H9 (cell line): ENCODE results near the gene PRUNE1. TPM values are rescaled to one million over a fixed set of nuclear protein-coding genes. Genes with fewer than 3 reads are reported as not detected.

Source experiments
- DNase-seq: peaks from one replicate; pipeline ENCODE4 v3.0.0-alpha.2; 2017
- H2AFZ ChIP-seq: one replicate; pipeline ENCODE4 v1.6.1; 2013; ENCODE audit warnings: mild to moderate bottlenecking, low read length, control low read depth, moderate library complexity
- H2AK5ac ChIP-seq: 2 replicates; pipeline ENCODE4 v1.6.1; 2013; ENCODE audit warnings: low read length, control low read depth, mixed read lengths; ENCODE audit not compliant: insufficient read length
- H2BK120ac ChIP-seq: one replicate; pipeline ENCODE4 v1.6.1; 2013; ENCODE audit warnings: low read depth, mild to moderate bottlenecking, low read length, control low read depth, inconsistent platforms; ENCODE audit not compliant: poor library complexity, severe bottlenecking
- H2BK12ac ChIP-seq: 2 replicates; pipeline ENCODE4 v1.6.1; 2013; ENCODE audit warnings: low read length, control low read depth, mixed read lengths, low read depth; ENCODE audit not compliant: insufficient read length
- H2BK15ac ChIP-seq: 2 replicates; pipeline ENCODE4 v1.6.1; 2013; ENCODE audit warnings: low read depth, low read length, control low read depth
- H2BK20ac ChIP-seq: one replicate; pipeline ENCODE4 v1.6.1; 2013; ENCODE audit warnings: low read depth, mild to moderate bottlenecking, low read length, control low read depth, inconsistent platforms; ENCODE audit not compliant: poor library complexity, severe bottlenecking
- H2BK5ac ChIP-seq: 2 replicates; pipeline ENCODE4 v1.6.1; 2013; ENCODE audit warnings: low read length, control low read depth, mixed read lengths; ENCODE audit not compliant: insufficient read length
- H3K14ac ChIP-seq: 2 replicates; pipeline ENCODE4 v1.6.1; 2013; ENCODE audit warnings: low read length, control low read depth; ENCODE audit not compliant: insufficient read depth
- H3K18ac ChIP-seq: 2 replicates; pipeline ENCODE4 v1.6.1; 2013; ENCODE audit warnings: low read depth, mild to moderate bottlenecking, mixed read lengths, low read length, control low read depth; ENCODE audit not compliant: insufficient read length
- H3K23ac ChIP-seq: 2 replicates; pipeline ENCODE4 v1.6.1; 2013; ENCODE audit warnings: low read length, control low read depth, mixed read lengths, low read depth; ENCODE audit not compliant: insufficient read length
- H3K23me2 ChIP-seq: 2 replicates; pipeline ENCODE4 v1.6.1; 2013; ENCODE audit warnings: low read depth, mild to moderate bottlenecking, mixed read lengths, low read length, control low read depth; ENCODE audit not compliant: insufficient read length, poor library complexity, severe bottlenecking
- H3K27ac ChIP-seq: 2 replicates; pipeline ENCODE4 v1.5.1; 2013; ENCODE audit warnings: low read length, control low read depth, mixed read lengths, low read depth; ENCODE audit not compliant: insufficient read length
- H3K27me3 ChIP-seq: 2 replicates; pipeline ENCODE4 v1.6.1; 2013; ENCODE audit warnings: low read length, control low read depth, inconsistent platforms; ENCODE audit not compliant: insufficient read depth
- H3K4ac ChIP-seq: 2 replicates; pipeline ENCODE4 v1.6.1; 2013; ENCODE audit warnings: low read depth, mild to moderate bottlenecking, control low read depth, inconsistent platforms, low read length, moderate library complexity
- H3K4me1 ChIP-seq: 2 replicates; pipeline ENCODE4 v1.6.1; 2013; ENCODE audit warnings: low read length, control low read depth, inconsistent platforms; ENCODE audit not compliant: insufficient read depth
- H3K4me2 ChIP-seq: 2 replicates; pipeline ENCODE4 v1.6.1; 2013; ENCODE audit warnings: low read length, control low read depth, mixed read lengths; ENCODE audit not compliant: insufficient read length, insufficient read depth
- H3K56ac ChIP-seq: 2 replicates; pipeline ENCODE4 v1.6.1; 2013; ENCODE audit warnings: low read depth, mild to moderate bottlenecking, mixed read lengths, low read length, control low read depth; ENCODE audit not compliant: insufficient read length
- H3K79me1 ChIP-seq: 2 replicates; pipeline ENCODE4 v1.6.1; 2013; ENCODE audit warnings: low read depth, mild to moderate bottlenecking, moderate library complexity, low read length, control low read depth, inconsistent platforms; ENCODE audit not compliant: insufficient read depth, poor library complexity, severe bottlenecking
- H3K79me2 ChIP-seq: 2 replicates; pipeline ENCODE4 v1.6.1; 2013; ENCODE audit warnings: low read length, control low read depth, inconsistent platforms; ENCODE audit not compliant: insufficient read depth
- H3K9ac ChIP-seq: 2 replicates; pipeline ENCODE4 v1.6.1; 2013; ENCODE audit warnings: low read length, control low read depth, mixed read lengths; ENCODE audit not compliant: insufficient read length; ENCODE audit errors: extremely low read depth
- H3K9me3 ChIP-seq: one replicate; pipeline ENCODE4 v1.6.1; 2013; ENCODE audit warnings: low read depth, low read length, inconsistent platforms; ENCODE audit not compliant: control insufficient read depth
- H3T11ph ChIP-seq: one replicate; pipeline ENCODE4 v1.6.1; 2013; ENCODE audit warnings: mild to moderate bottlenecking, low read length, control low read depth, inconsistent platforms
- H4K20me1 ChIP-seq: one replicate; pipeline ENCODE4 v1.6.1; 2013; ENCODE audit not compliant: control insufficient read depth, insufficient read length, insufficient read depth
- H4K5ac ChIP-seq: 2 replicates; pipeline ENCODE4 v1.6.1; 2013; ENCODE audit warnings: low read depth, mild to moderate bottlenecking, mixed read lengths, low read length, control low read depth; ENCODE audit not compliant: insufficient read length
- H4K8ac ChIP-seq: replicated peaks from 2 replicates; pipeline ENCODE4 v1.6.1; 2013; ENCODE audit warnings: low read length, control low read depth, mixed read lengths, low read depth; ENCODE audit not compliant: insufficient read length
- H4K91ac ChIP-seq: 2 replicates; pipeline ENCODE4 v1.6.1; 2013; ENCODE audit warnings: low read depth, mild to moderate bottlenecking, moderate library complexity, mixed read lengths, low read length, control low read depth; ENCODE audit not compliant: insufficient read length
- H3K27ac Mint-ChIP-seq, 3 experiments: 2 replicates in 2 of 3; 3 replicates in 1 of 3; pipeline ENCODE4 v1.8.0; 2020 to 2021; ENCODE audit warnings: mixed read lengths in 3 of 3, mild to moderate bottlenecking in 1 of 3, moderate library complexity in 1 of 3
- H3K27me3 Mint-ChIP-seq: 2 replicates; pipeline ENCODE4 v1.8.0; 2021; ENCODE audit warnings: low read depth, mild to moderate bottlenecking, moderate library complexity, mixed read lengths
- H3K36me3 Mint-ChIP-seq, 3 experiments: 2 replicates in 2 of 3; 3 replicates in 1 of 3; pipeline ENCODE4 v1.8.0; 2020 to 2021; ENCODE audit warnings: low read depth in 3 of 3, mixed read lengths in 3 of 3; ENCODE audit not compliant: insufficient read depth in 1 of 3
- H3K4me1 Mint-ChIP-seq, 2 experiments: 2 replicates each; pipeline ENCODE4 v1.8.0; 2020; ENCODE audit warnings: mixed read lengths in 2 of 2
- H3K4me3 Mint-ChIP-seq, 2 experiments: 2 replicates in 1 of 2; 3 replicates in 1 of 2; pipeline ENCODE4 v1.8.0; 2020 to 2021; ENCODE audit warnings: mild to moderate bottlenecking in 2 of 2, mixed read lengths in 2 of 2, moderate library complexity in 1 of 2
- H3K9me3 Mint-ChIP-seq, 2 experiments: 2 replicates in 1 of 2; 3 replicates in 1 of 2; pipeline ENCODE4 v1.8.0; 2020; ENCODE audit warnings: mild to moderate bottlenecking in 2 of 2, mixed read lengths in 2 of 2, moderate library complexity in 1 of 2
- WGBS: extraction: QIAGEN DNeasy Blood & Tissue Kit; methylation state at CpG from one replicate; pipeline ENCODE4 v1.1.7; 2013; ENCODE audit warnings: missing lambda C conversion rate, low lambda C conversion rate, mixed read lengths; ENCODE audit not compliant: insufficient read length; ENCODE audit errors: extremely low coverage; 5-methylcytosine and 5-hydroxymethylcytosine counted together
- total RNA-seq: library from RNA; stranded (reverse); gene quantifications from 2 replicates; pipeline ENCODE4 v1.2.1, GENCODE V29; 2021
- TF ChIP-seq, protein P1 (sequence below): fragments of 200-600 bp; sonication (generic); conservative IDR thresholded peaks from 3 replicates; pipeline ENCODE4 v1.8.0; 2021; ENCODE audit warnings: antibody characterized with exemption, mild to moderate bottlenecking

PRUNE1 gene
- total RNA-seq, 1 experiment from 2014 or later, result 22.3 TPM

DNA sequence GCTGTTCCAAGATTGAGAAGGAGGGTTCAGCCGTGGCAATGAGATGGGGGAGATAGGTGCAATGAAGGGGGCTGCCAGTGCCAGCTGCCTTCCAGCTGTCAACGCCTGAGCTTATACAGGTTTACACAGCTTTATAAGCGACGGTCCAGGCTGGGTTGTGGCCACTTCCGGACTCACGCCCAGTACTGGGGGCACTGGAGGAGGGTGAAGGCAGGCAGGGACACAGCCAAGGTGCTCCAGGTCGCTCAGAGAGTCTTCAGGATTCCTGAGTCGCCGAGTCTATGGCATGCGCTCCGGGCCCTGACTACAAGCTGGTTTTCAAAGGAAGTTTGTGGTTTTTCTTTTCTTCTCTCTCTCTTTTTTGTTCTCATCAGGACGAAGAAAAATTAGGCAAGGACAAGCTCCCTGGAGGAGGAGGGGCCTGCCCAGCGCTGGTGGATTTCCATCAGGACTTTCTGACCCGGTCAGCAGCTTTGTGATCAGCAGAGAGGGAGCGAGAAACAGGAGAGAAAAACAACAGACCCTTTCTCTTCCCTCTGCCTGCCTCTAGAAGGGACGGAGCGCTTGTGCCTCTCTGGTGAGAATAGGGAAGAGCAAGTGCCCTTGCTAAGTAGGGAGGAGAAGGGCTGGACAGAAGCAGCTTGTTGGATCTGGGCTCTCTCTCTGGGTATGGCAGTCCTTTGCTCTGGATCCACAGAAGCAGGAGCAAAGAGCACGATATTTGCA, 1.8 kb upstream of the PRUNE1 start, which contains the start of gene MINDY1:
Gene MINDY1, minus strand, starts transcription at position 576 of the 726 bp plus-strand sequence. CDS start 4,285 bp downstream, outside the sequence.
- Mint-ChIP-seq H3K4me1 (peaks cover 35 to 44% of the 10 kb centered on the region in 2 experiments), H3K27ac (peak within 1 kb of the TSS; percentile 97 to 98 (median 98)), H3K9me3 (no peaks in the 10 kb centered on the region; a peak in 2 of 5 replicates), H3K36me3 (peaks cover 0 to 2% (median 0%) of the 10 kb centered on the region in 3 experiments; a peak in 1 of 7 replicates), H3K4me3 (peak within 1 kb of the TSS; percentile 97 to 99), H3K27me3 (no peaks in the 10 kb centered on the region; the same call in 1 of the 2 replicates)
- no peak within 1 kb of the TSS for H3K56ac ChIP-seq
- peak within 1 kb of the TSS; percentile 71 for H3K18ac ChIP-seq
- H3K4me2 ChIP-seq, result peak within 1 kb of the TSS; percentile 77
- peak within 1 kb of the TSS; percentile 97 for H2BK120ac ChIP-seq
- peaks cover 5% of the 10 kb centered on the region; the same call in 1 of the 2 replicates for H3K4me1 ChIP-seq
- no peaks in the 10 kb centered on the region for H3K27me3 ChIP-seq
- peak within 1 kb of the TSS; percentile 78 for H3K4ac ChIP-seq
- no peaks in the 10 kb centered on the region for H4K20me1 ChIP-seq
- H3K23me2 ChIP-seq, result peaks cover 13% of the 10 kb centered on the region
- H3K14ac ChIP-seq, result peak within 1 kb of the TSS; percentile 82; the same call in 1 of the 2 replicates
- H4K91ac ChIP-seq, result no peak within 1 kb of the TSS
- no peaks in the 10 kb centered on the region for H3K79me1 ChIP-seq
- H3K27ac ChIP-seq, result peak within 1 kb of the TSS; percentile 24
- no peak within 1 kb of the TSS for H4K8ac ChIP-seq
- H4K5ac ChIP-seq, result no peak within 1 kb of the TSS
- H3K79me2 ChIP-seq, result no peaks in the 10 kb centered on the region; the same call in 1 of the 2 replicates
- H2AK5ac ChIP-seq, result no peak within 1 kb of the TSS
- no peak within 1 kb of the TSS for H2AFZ ChIP-seq
- TF ChIP-seq, protein P1, sequence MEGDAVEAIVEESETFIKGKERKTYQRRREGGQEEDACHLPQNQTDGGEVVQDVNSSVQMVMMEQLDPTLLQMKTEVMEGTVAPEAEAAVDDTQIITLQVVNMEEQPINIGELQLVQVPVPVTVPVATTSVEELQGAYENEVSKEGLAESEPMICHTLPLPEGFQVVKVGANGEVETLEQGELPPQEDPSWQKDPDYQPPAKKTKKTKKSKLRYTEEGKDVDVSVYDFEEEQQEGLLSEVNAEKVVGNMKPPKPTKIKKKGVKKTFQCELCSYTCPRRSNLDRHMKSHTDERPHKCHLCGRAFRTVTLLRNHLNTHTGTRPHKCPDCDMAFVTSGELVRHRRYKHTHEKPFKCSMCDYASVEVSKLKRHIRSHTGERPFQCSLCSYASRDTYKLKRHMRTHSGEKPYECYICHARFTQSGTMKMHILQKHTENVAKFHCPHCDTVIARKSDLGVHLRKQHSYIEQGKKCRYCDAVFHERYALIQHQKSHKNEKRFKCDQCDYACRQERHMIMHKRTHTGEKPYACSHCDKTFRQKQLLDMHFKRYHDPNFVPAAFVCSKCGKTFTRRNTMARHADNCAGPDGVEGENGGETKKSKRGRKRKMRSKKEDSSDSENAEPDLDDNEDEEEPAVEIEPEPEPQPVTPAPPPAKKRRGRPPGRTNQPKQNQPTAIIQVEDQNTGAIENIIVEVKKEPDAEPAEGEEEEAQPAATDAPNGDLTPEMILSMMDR, result peak; percentile 59
- H2BK15ac ChIP-seq, result no peak within 1 kb of the TSS
- H3K9me3 ChIP-seq, result no peaks in the 10 kb centered on the region
- H2BK12ac ChIP-seq, result peak within 1 kb of the TSS; percentile 64
- DNase-seq, result peak; percentile 84
- H2BK5ac ChIP-seq, result no peak within 1 kb of the TSS
- H2BK20ac ChIP-seq, result peak within 1 kb of the TSS; percentile 33
- H3K9ac ChIP-seq, result peak within 1 kb of the TSS; percentile 2
- H3K23ac ChIP-seq, result no peak within 1 kb of the TSS
- no CpG with 5 or more reads among the region's 18 CpGs for WGBS
- H3T11ph ChIP-seq, result peak within 1 kb of the TSS; percentile 92
